ENCODE measurements around the gene ANKFN1.

ANKFN1 gene, protein sequence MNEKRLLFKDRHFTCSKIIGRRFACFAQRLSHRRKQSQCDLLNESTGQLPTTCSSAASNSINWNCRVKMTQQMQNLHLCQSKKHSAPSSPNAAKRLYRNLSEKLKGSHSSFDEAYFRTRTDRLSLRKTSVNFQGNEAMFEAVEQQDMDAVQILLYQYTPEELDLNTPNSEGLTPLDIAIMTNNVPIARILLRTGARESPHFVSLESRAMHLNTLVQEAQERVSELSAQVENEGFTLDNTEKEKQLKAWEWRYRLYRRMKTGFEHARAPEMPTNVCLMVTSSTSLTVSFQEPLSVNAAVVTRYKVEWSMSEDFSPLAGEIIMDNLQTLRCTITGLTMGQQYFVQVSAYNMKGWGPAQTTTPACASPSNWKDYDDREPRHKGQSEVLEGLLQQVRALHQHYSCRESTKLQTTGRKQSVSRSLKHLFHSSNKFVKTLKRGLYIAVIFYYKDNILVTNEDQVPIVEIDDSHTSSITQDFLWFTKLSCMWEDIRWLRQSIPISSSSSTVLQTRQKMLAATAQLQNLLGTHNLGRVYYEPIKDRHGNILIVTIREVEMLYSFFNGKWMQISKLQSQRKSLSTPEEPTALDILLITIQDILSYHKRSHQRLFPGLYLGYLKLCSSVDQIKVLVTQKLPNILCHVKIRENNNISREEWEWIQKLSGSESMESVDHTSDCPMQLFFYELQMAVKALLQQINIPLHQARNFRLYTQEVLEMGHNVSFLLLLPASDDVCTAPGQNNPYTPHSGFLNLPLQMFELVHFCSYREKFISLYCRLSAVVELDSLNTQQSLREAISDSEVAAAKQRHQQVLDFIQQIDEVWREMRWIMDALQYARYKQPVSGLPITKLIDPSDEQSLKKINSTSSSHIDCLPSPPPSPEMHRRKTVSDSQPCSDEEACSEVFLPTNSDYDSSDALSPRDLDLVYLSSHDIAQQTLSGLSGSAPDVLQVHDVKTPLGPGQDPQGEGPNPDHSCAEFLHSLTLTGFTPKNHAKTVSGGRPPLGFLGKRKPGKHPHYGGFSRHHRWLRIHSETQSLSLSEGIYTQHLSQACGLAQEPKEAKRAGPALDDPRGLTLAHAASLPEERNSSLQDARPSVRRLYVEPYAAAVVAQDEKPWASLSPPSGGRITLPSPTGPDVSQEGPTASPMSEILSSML

DNA sequence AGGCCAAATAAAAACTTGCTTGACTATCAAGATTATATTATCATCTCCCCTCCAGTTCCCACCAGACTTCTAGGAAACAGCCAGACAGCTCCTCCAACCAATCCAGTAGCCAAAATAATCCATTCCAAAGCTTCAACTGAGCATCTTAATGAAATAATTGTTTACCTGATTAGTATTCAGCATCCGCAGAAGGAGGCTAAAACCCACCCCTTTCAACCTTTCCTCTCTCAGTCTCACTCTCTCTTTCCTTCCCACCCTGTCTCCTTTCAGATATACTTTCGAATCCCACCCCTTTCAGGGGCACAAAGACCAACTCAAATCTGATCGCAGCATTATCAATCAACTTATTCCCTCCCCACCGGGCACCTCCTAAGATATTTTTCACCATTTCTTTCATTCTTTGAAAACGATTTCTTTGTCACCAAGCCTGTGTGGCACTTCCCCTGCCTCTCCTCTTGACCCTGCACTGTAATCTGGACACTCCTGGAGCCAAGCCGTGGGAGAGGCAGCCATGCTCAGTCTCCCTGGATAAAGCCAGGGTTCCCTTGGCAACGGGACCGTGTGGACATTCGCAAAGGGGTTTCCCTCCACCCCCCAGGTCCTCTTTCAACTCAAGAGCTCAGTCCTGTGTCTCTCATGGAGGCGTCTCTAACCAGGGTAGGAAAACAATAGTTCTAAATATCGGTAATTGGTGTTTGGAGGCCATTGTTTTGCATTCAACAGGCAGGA is at the start of gene ANKFN1:
TSS of gene ANKFN1 (plus strand) at position 602 of the 729 bp plus-strand sequence. CDS start 59,193 bp downstream, outside the sequence.
- H3K4me3 ChIP-seq (replicated peaks; ENCODE audit: low read depth, low read length) = no peak within 1 kb of the TSS
- H3K27me3 ChIP-seq (replicated peaks; ENCODE audit: control insufficient read depth, insufficient read depth, low read length) = no peaks in the 10 kb centered on the region; the same call in 1 of the 2 replicates
- no peaks in the 10 kb centered on the region for H3K36me3 ChIP-seq (ENCODE audit: control insufficient read depth, insufficient read depth, low read length)
- DNase-seq (ENCODE audit: extremely low read depth, insufficient read length) = no peak
- no peak for TF ChIP-seq CTCF (IDR thresholded peaks at IDR 0.05; ENCODE audit: insufficient read depth, low read length, poor library complexity, severe bottlenecking)

DNA sequence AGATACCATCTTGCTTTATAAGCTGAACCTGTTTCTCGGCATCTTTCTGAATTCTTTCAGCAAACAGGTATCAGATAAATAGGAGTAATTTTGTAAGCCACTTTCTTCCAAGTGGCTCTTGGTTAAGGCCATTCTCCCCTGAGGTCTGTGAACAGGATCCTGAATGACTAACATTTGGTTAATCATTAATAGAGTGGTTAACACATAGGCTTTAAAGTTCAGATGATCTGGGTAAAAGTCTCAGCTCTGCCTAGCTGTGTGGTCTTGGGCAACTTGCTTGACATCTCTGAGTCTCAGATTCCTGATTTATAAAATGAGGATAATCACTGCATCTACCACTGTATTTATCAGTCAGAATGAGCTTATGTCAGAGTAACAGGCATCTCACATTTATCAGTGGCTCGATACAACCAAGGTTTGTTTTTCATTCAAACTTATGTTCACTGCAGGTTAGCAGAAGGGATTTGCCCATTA is 44.4 kb upstream of the ANKFN1 start:
- Histone ChIP-seq H3K36me3 (ENCODE audit: control insufficient read depth, insufficient read depth, low read length) (no peaks in the 10 kb centered on the region), H3K27me3 (replicated peaks; ENCODE audit: control insufficient read depth, insufficient read depth, low read length) (no peaks in the 10 kb centered on the region), H3K4me3 (replicated peaks; ENCODE audit: low read depth, low read length) (no peak overlapping the region)
- TF ChIP-seq CTCF (IDR thresholded peaks at IDR 0.05; ENCODE audit: insufficient read depth, low read length, poor library complexity, severe bottlenecking) = no peak
- no peak for DNase-seq (ENCODE audit: extremely low read depth, insufficient read length)

- Histone ChIP-seq H3K4me3 (replicated peaks; ENCODE audit: low read depth, low read length) (no peak overlapping the region), H3K27me3 (replicated peaks; ENCODE audit: control insufficient read depth, insufficient read depth, low read length) (no peaks in the 10 kb centered on the region), H3K36me3 (ENCODE audit: control insufficient read depth, insufficient read depth, low read length) (no peaks in the 10 kb centered on the region)
- no peak for TF ChIP-seq CTCF (IDR thresholded peaks at IDR 0.05; ENCODE audit: insufficient read depth, low read length, poor library complexity, severe bottlenecking)
- DNase-seq (ENCODE audit: extremely low read depth, insufficient read length) = no peak
Measured at GRCh38 chr17:56109836-56110235, 43.4 kb upstream of the ANKFN1 start.

GRCh38 chr17:56110463-56111135 is 42.7 kb upstream of the ANKFN1 start:
- no peaks in the 10 kb centered on the region for H3K27me3 ChIP-seq (replicated peaks; ENCODE audit: control insufficient read depth, insufficient read depth, low read length)
- H3K36me3 ChIP-seq (ENCODE audit: control insufficient read depth, insufficient read depth, low read length) = no peaks in the 10 kb centered on the region
- no peak for DNase-seq (ENCODE audit: extremely low read depth, insufficient read length)
- no peak overlapping the region for H3K4me3 ChIP-seq (replicated peaks; ENCODE audit: low read depth, low read length)
- TF ChIP-seq CTCF (IDR thresholded peaks at IDR 0.05; ENCODE audit: insufficient read depth, low read length, poor library complexity, severe bottlenecking) = no peak

Data from GM06990 (cell line).